Breast epithelium (tissue), 4 donors: ENCODE results near the gene STAT6. TPM values are rescaled to one million over a fixed set of nuclear protein-coding genes. Genes with fewer than 3 reads are reported as not detected.

Source experiments
- DNase-seq, 2 donors: peaks; one replicate each; pipeline ENCODE4 v3.0.0-alpha.2; 2019; ENCODE audit warnings: low spot score in 2 of 2
- H3K27ac ChIP-seq, 2 donors: fragments of 200-600 bp; sonication (generic) in 1 of 2; one replicate each; pipeline ENCODE4 v1.5.1; 2016 to 2019; ENCODE audit warnings: mild to moderate bottlenecking in 1 of 2
- H3K27me3 ChIP-seq, 2 donors: fragments of 200-600 bp; sonication (generic) in 1 of 2; one replicate each; pipeline versions ENCODE4 v1.5.1 to v1.6.0; 2017 to 2019; ENCODE audit warnings: control low read depth in 1 of 2, mild to moderate bottlenecking in 1 of 2
- H3K36me3 ChIP-seq: fragments of 200-600 bp; one replicate; pipeline ENCODE4 v1.5.1; 2019
- H3K4me1 ChIP-seq, 2 donors: fragments of 200-600 bp; sonication (generic); one replicate each; pipeline ENCODE4 v1.5.1; 2016 to 2019; ENCODE audit warnings: control low read depth in 1 of 2
- H3K4me3 ChIP-seq, 3 donors: fragments of 200-600 bp; sonication (generic); 1 replicate in 2 of 3; 2 replicates in 1 of 3; pipeline ENCODE4 v1.5.1; 2016 to 2019; ENCODE audit warnings: mild to moderate bottlenecking in 3 of 3, moderate library complexity in 2 of 3
- H3K9me3 ChIP-seq, 2 donors: fragments of 200-600 bp; sonication (generic) in 1 of 2; one replicate each; pipeline ENCODE4 v1.5.1; 2016 to 2019; ENCODE audit warnings: control low read depth in 1 of 2
- POLR2A ChIP-seq: fragments of 450-650 bp; IDR thresholded peaks from one replicate; pipeline ENCODE4 v1.6.1; 2016; ENCODE audit warnings: antibody characterized with exemption, mild to moderate bottlenecking, moderate library complexity
- POLR2AphosphoS5 ChIP-seq, 3 donors: sonication (generic); formaldehyde crosslinking; IDR thresholded peaks; one replicate each; pipeline ENCODE4 v1.6.1; 2017; ENCODE audit warnings: antibody characterized with exemption in 3 of 3
- intact Hi-C: fragments of 100-400 bp; cut with DNase I; formaldehyde crosslinking; loops from one replicate; pipeline ENCODE4 v1.15.1; 2023; ENCODE audit warnings: low total_unique reads
- total RNA-seq, 3 donors: library from RNA; depleted of rRNA; stranded (reverse); fragments of >200 nt; gene quantifications; one replicate each; pipeline ENCODE4 v1.1.0, GENCODE V29; 2016
- TF ChIP-seq, protein P1 (sequence below), 3 donors: fragments of 450-650 bp; IDR thresholded peaks; one replicate each; pipeline ENCODE4 v1.5.1; 2016 to 2017; ENCODE audit warnings: antibody characterized with exemption in 3 of 3, mild to moderate bottlenecking in 3 of 3, moderate library complexity in 3 of 3

Gene STAT6
- total RNA-seq, 3 donors from 2014 or later, result 139 to 147 (median 146) TPM

DNA sequence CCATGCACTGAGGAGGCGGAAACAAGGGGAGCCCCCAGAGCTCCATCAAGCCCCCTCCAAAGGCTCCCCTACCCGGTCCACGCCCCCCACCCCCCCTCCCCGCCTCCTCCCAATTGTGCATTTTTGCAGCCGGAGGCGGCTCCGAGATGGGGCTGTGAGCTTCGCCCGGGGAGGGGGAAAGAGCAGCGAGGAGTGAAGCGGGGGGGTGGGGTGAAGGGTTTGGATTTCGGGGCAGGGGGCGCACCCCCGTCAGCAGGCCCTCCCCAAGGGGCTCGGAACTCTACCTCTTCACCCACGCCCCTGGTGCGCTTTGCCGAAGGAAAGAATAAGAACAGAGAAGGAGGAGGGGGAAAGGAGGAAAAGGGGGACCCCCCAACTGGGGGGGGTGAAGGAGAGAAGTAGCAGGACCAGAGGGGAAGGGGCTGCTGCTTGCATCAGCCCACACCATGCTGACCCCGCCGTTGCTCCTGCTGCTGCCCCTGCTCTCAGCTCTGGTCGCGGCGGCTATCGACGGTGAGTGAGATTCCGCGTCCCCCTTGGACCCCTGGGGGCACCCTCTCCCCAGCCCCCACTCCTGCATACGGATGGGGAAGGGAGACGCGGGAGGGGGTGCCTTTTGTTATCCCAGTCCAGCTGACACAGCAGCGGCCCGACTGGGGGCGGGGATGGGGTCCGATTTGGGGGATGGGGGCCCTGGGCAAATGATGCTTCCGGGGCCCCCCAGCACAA is 17.5 kb upstream of the STAT6 start:
- DNase-seq, result no peak
- H3K4me1 ChIP-seq, result peaks cover 0 to 3% of the 10 kb centered on the region in 2 donors
- intact Hi-C loops, result loop anchor here (1.0 kb wide), 1 partner anchor 47 kb away; no protein-coding TSS in a partner anchor

DNA sequence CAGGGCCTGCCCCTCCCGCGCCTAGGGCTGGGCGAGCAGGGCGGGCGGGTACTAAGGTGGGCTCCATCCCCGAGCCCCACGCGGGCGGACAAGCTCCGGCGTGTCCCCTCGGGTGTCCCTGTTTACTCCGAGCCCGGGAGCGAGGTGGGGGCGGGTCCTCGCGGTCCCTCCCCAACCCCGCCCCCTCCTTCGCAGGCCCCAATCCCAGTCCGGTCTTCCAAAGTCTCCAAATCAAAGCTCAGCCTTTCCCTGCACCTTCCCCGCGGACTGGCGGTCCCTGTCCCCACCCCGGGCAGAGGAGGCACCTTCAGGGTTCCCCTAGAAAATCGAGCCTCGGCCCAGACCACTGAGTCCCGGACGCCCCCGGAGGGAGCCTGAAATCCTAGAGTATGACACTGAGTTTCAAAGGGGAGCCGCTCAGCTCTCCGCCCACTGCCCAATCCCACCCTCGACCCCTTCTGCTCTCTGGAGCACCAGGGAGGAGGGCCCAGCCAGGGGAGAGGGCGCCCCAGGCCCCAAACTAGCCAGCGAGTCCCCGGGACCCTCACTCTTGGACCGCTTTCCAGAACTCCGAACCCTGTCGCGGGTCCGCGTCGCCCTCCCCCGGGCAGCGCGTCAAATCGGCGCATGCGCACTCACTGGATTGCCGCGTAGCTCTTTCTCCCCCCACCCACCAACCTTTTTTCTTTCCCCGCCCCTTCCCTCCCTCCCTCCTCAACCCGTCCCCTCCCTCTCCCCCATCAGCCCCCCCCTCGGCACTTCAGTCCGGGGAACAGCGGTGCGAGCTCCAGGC is 16.8 kb upstream of the STAT6 start, which contains the start of gene LRP1:
Gene LRP1, plus strand, starts transcription at position 758 of the 793 bp plus-strand sequence. CDS start 482 bp downstream, outside the sequence.
- peaks cover 0 to 3% of the 10 kb centered on the region in 2 donors for H3K4me1 ChIP-seq
- H3K27me3 ChIP-seq, result no peaks in the 10 kb centered on the region
- H3K36me3 ChIP-seq, result no peaks in the 10 kb centered on the region
- intact Hi-C loops, result loop anchor here (1.0 kb wide), 1 partner anchor 47 kb away; no protein-coding TSS in a partner anchor
- TF ChIP-seq POLR2A (peak; percentile 82), POLR2AphosphoS5 (IDR thresholded peaks at IDR 0.05) (peak; percentile 54 to 71 (median 55))
- TF ChIP-seq, protein P1, sequence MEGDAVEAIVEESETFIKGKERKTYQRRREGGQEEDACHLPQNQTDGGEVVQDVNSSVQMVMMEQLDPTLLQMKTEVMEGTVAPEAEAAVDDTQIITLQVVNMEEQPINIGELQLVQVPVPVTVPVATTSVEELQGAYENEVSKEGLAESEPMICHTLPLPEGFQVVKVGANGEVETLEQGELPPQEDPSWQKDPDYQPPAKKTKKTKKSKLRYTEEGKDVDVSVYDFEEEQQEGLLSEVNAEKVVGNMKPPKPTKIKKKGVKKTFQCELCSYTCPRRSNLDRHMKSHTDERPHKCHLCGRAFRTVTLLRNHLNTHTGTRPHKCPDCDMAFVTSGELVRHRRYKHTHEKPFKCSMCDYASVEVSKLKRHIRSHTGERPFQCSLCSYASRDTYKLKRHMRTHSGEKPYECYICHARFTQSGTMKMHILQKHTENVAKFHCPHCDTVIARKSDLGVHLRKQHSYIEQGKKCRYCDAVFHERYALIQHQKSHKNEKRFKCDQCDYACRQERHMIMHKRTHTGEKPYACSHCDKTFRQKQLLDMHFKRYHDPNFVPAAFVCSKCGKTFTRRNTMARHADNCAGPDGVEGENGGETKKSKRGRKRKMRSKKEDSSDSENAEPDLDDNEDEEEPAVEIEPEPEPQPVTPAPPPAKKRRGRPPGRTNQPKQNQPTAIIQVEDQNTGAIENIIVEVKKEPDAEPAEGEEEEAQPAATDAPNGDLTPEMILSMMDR (IDR thresholded peaks at IDR 0.05), result no peak
- H3K4me3 ChIP-seq, result peak within 1 kb of the TSS; percentile 63 to 82 (median 67)
- no peaks in the 10 kb centered on the region for H3K9me3 ChIP-seq
- peak; percentile 78 to 87 for DNase-seq
- peak within 1 kb of the TSS; percentile 93 to 97 for H3K27ac ChIP-seq

More for the DNA sequence above, 17.5 kb upstream of the STAT6 start:
- Histone ChIP-seq H3K27me3 (no peaks in the 10 kb centered on the region), H3K9me3 (no peaks in the 10 kb centered on the region), H3K27ac (peak overlapping the region; percentile 93 to 97), H3K4me3 (peak overlapping the region; percentile 63 to 82 (median 67)), H3K36me3 (no peaks in the 10 kb centered on the region)
- TF ChIP-seq POLR2A (no peak), POLR2AphosphoS5 (IDR thresholded peaks at IDR 0.05) (no peak)
- TF ChIP-seq, protein P1 (IDR thresholded peaks at IDR 0.05), result no peak

DNA sequence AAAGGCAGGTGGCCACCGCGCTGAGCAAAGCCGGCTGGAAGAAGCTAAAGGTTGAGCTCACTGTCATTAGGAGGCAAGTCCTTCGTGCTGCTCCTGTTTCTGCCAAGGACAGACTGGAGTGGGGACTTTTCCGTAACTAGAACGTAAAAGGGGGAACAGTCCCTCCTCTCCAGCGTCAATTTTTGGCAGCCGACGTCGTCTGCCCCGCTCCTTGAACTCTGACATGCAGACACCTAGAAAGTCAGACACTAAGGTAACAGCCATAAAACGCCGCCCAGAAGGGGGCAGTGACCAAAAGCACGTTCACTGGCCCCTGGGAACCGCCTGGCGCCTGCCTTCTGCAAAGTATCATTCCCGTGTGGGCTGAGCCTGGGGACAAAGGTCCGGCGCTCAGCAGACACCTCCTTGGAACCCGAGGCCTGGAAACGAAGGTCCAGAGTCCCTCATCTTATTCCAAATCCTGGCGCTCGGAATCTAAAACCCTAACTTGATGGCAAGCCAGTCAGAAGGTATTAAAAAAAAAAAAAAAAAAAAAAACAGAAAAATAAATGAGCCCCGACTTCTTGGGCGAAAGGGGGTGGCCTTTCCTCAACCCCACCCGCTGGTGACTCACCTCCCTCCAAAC is 16.1 kb upstream of the STAT6 start:
- no peaks in the 10 kb centered on the region for H3K9me3 ChIP-seq
- intact Hi-C loops, result no loop called here
- peaks cover 0 to 3% of the 10 kb centered on the region in 2 donors for H3K4me1 ChIP-seq
- DNase-seq, result peak; percentile 77 to 78
- H3K27ac ChIP-seq, result peak overlapping the region; percentile 93 to 97
- H3K4me3 ChIP-seq, result peak overlapping the region; percentile 63 to 82 (median 67)
- no peaks in the 10 kb centered on the region for H3K36me3 ChIP-seq
- no peaks in the 10 kb centered on the region for H3K27me3 ChIP-seq
- TF ChIP-seq, protein P1 (IDR thresholded peaks at IDR 0.05), result no peak
- TF ChIP-seq POLR2AphosphoS5 (IDR thresholded peaks at IDR 0.05) (peak in 1 of 3 donors; percentile 35), POLR2A (no peak)

DNA sequence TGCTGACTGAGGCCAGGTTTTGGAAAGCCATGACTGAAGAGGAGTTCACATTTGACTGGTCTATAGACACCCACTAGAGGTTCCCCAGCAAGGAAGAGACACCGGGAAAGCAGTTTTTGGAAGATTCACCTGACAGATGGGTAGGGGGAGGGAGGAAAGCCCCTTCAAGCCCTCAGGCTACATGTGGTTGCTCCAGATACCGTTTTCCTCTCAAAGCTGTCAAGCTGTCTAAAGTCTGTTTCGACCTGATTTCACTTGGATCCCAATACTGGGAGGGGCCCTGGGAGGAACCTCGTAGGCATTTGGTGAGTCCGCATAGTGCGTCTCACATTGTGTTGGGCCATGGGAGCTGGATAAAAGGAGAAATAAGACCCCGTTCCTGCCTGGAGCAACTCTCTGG is 15.4 kb upstream of the STAT6 start:
- H3K9me3 ChIP-seq, result no peaks in the 10 kb centered on the region
- TF ChIP-seq POLR2AphosphoS5 (IDR thresholded peaks at IDR 0.05), result no peak
- TF ChIP-seq, protein P1 (IDR thresholded peaks at IDR 0.05), result no peak
- TF ChIP-seq POLR2A, result no peak
- H3K4me1 ChIP-seq, result peaks cover 0 to 3% of the 10 kb centered on the region in 2 donors
- peak overlapping the region; percentile 93 to 97 for H3K27ac ChIP-seq
- peak overlapping the region in 2 of 3 donors; percentile 67 to 82 for H3K4me3 ChIP-seq
- no peaks in the 10 kb centered on the region for H3K27me3 ChIP-seq
- DNase-seq, result no peak
- intact Hi-C loops, result no loop called here
- no peaks in the 10 kb centered on the region for H3K36me3 ChIP-seq
